Measurements from ENCODE around the gene TGFBR3L. TPM values are rescaled to one million over a fixed set of nuclear protein-coding genes. Genes with fewer than 3 reads are reported as not detected.
A peak's percentile ranks its signal among the peaks of the same experiment; 100 is the strongest.
"Not testable (repeated sequence)": the region's sequence is repeated elsewhere in the genome, so short reads cannot be mapped to it uniquely, and the experiment has no call there.

Gene TGFBR3L
- total RNA-seq, 1 donor from 2014 or later, result not detected

GRCh38 chr19:7912697-7913564 is 1.7 kb upstream of the TGFBR3L start:
- intact Hi-C loops (cut with DNase I), result loop anchor here (5.0 kb wide), 1 partner anchor 1194 kb away; the partner anchor contains the start of gene OR7G2
- no peak for ATAC-seq
- DNase-seq (ENCODE audit: low spot score), result peak; percentile 56

GRCh38 chr19:7913652-7914051 is 978 bp upstream of the TGFBR3L start:
- ATAC-seq, result no peak
- DNase-seq (ENCODE audit: low spot score), result no peak
- intact Hi-C loops (cut with DNase I), result loop anchor here (5.0 kb wide), 1 partner anchor 1194 kb away; the partner anchor contains the start of gene OR7G2

GRCh38 chr19:7914099-7914498 is 531 bp upstream of the TGFBR3L start:
- ATAC-seq, result no peak
- no peak for DNase-seq (ENCODE audit: low spot score)
- intact Hi-C loops (cut with DNase I), result loop anchor here (5.0 kb wide), 1 partner anchor 1193 kb away; the partner anchor contains the start of gene OR7G2

GRCh38 chr19:7915250-7916102 is 846 bp downstream of the TGFBR3L start:
- ATAC-seq, result no peak
- intact Hi-C loops (cut with DNase I), result no loop called here
- DNase-seq (ENCODE audit: low spot score), result no peak

GRCh38 chr19:7916103-7916954 is 1.7 kb downstream of the TGFBR3L start:
- DNase-seq (ENCODE audit: low spot score) (peak; percentile 59), ATAC-seq (no peak)
- intact Hi-C loops (cut with DNase I), result no loop called here

GRCh38 chr19:7916955-7917266 is 2.3 kb downstream of the TGFBR3L start:
- intact Hi-C loops (cut with DNase I), result no loop called here
- peak; percentile 55 for DNase-seq (ENCODE audit: low spot score)
- ATAC-seq, result no peak

- DNase-seq (ENCODE audit: low spot score) (peak; percentile 63), ATAC-seq (no peak)
- intact Hi-C loops (cut with DNase I), result no loop called here
Measured at GRCh38 chr19:7917267-7918061, 2.8 kb downstream of the TGFBR3L start.

- ATAC-seq; intact Hi-C loops (cut with DNase I); DNase-seq (ENCODE audit: low spot score): not testable (repeated sequence)
Measured at GRCh38 chr19:7918062-7918614, 3.5 kb downstream of the TGFBR3L start.

GRCh38 chr19:7918615-7919421 is 4.2 kb downstream of the TGFBR3L start:
- no peak for ATAC-seq
- intact Hi-C loops (cut with DNase I), result no loop called here
- peak; percentile 62 for DNase-seq (ENCODE audit: low spot score)

- ATAC-seq (peak; percentile 66), DNase-seq (ENCODE audit: low spot score) (peak; percentile 98)
- intact Hi-C loops (cut with DNase I), result no loop called here
Measured at GRCh38 chr19:7919610-7920518, 5.2 kb downstream of the TGFBR3L start, which contains the start of gene SNAPC2. Gene SNAPC2, plus strand, starts transcription at chr19:7920338. Its CDS starts 29 bp downstream, at chr19:7920367.

GRCh38 chr19:7920519-7921301 is 6.1 kb downstream of the TGFBR3L start:
- intact Hi-C loops (cut with DNase I), result no loop called here
- DNase-seq (ENCODE audit: low spot score) (peak; percentile 100), ATAC-seq (peak; percentile 93)

GRCh38 chr19:7921302-7921966 is 6.8 kb downstream of the TGFBR3L start:
- peak; percentile 72 for DNase-seq (ENCODE audit: low spot score)
- ATAC-seq, result no peak
- intact Hi-C loops (cut with DNase I), result no loop called here

- intact Hi-C loops (cut with DNase I), result no loop called here
- ATAC-seq (no peak), DNase-seq (ENCODE audit: low spot score) (peak; percentile 63)
Measured at GRCh38 chr19:7921967-7922835, 7.6 kb downstream of the TGFBR3L start.

- DNase-seq (ENCODE audit: low spot score) (peak; percentile 57), ATAC-seq (no peak)
- intact Hi-C loops (cut with DNase I), result no loop called here
Measured at GRCh38 chr19:7922836-7923195, 8.2 kb downstream of the TGFBR3L start.

Measured in sciatic nerve (tissue), 2 donors.